Hepatocyte (in vitro differentiated cells): Measurements from ENCODE around the gene G6PC1. TPM values are rescaled to one million over a fixed set of nuclear protein-coding genes. Genes with fewer than 3 reads are reported as not detected.
"Not testable (repeated sequence)": the region's sequence is repeated elsewhere in the genome, so short reads cannot be mapped to it uniquely, and the experiment has no call there.

ENCODE experiments used
- DNase-seq: peaks from one replicate; pipeline ENCODE4 v3.0.0-alpha.2; 2016; ENCODE audit warnings: low spot score
- H2AFZ ChIP-seq: fragments of 200-600 bp; sonication (generic); 2 replicates; pipeline ENCODE4 v1.6.0; 2016; ENCODE audit warnings: antibody characterized with exemption, mild to moderate bottlenecking
- H3K27ac ChIP-seq: fragments of 200-600 bp; sonication (generic); 2 replicates; pipeline ENCODE4 v1.5.1; 2016; ENCODE audit warnings: mild to moderate bottlenecking
- H3K27me3 ChIP-seq: fragments of 200-600 bp; sonication (generic); 2 replicates; pipeline ENCODE4 v1.6.1; 2016
- H3K36me3 ChIP-seq: fragments of 200-600 bp; sonication (generic); replicated peaks from 2 replicates; pipeline ENCODE4 v1.5.1; 2016; ENCODE audit warnings: low read depth; ENCODE audit not compliant: insufficient read depth
- H3K4me1 ChIP-seq: fragments of 200-600 bp; sonication (generic); 2 replicates; pipeline ENCODE4 v1.5.1; 2016; ENCODE audit warnings: mild to moderate bottlenecking, moderate library complexity; ENCODE audit not compliant: insufficient read depth
- H3K4me2 ChIP-seq: fragments of 200-600 bp; sonication (generic); 2 replicates; pipeline ENCODE4 v1.6.0; 2016
- H3K4me3 ChIP-seq: fragments of 200-600 bp; sonication (generic); 2 replicates; pipeline ENCODE4 v1.5.1; 2016; ENCODE audit warnings: mild to moderate bottlenecking
- H3K79me2 ChIP-seq: fragments of 200-600 bp; sonication (generic); 2 replicates; pipeline ENCODE4 v1.6.0; 2017; ENCODE audit warnings: mild to moderate bottlenecking
- H3K9me2 ChIP-seq: fragments of 200-600 bp; sonication (generic); replicated peaks from 2 replicates; pipeline ENCODE4 v1.6.0; 2017; ENCODE audit warnings: mild to moderate bottlenecking; ENCODE audit not compliant: insufficient read depth
- H3K9me3 ChIP-seq: fragments of 200-600 bp; sonication (generic); 2 replicates; pipeline ENCODE4 v1.5.1; 2016; ENCODE audit warnings: low read depth, mild to moderate bottlenecking
- H4K20me1 ChIP-seq: fragments of 200-600 bp; sonication (generic); 2 replicates; pipeline ENCODE4 v1.6.0; 2016; ENCODE audit warnings: mild to moderate bottlenecking; ENCODE audit not compliant: insufficient read depth, poor library complexity, severe bottlenecking
- CTCF ChIP-seq: fragments of 200-600 bp; sonication (generic); IDR thresholded peaks from 2 replicates; pipeline ENCODE4 v1.5.1; 2016; ENCODE audit warnings: antibody characterized with exemption, mild to moderate bottlenecking; ENCODE audit not compliant: poor library complexity
- EZH2 ChIP-seq: fragments of 200-600 bp; sonication (generic); IDR thresholded peaks from 2 replicates; pipeline ENCODE4 v1.6.1; 2016; ENCODE audit warnings: antibody characterized with exemption, mild to moderate bottlenecking, borderline replicate concordance
- EZH2phosphoT487 ChIP-seq: fragments of 200-600 bp; sonication (generic); IDR thresholded peaks from one replicate; pipeline ENCODE4 v1.6.1; 2018; ENCODE audit warnings: antibody characterized with exemption, mild to moderate bottlenecking, low read depth, moderate library complexity; ENCODE audit not compliant: unreplicated experiment, severe bottlenecking
- WGBS: methylation state at CpG from one replicate; pipeline ENCODE4 v1.1.6; 2016; ENCODE audit warnings: low lambda C conversion rate; ENCODE audit errors: missing lambda C conversion rate; 5-methylcytosine and 5-hydroxymethylcytosine counted together
- polyA plus RNA-seq: library from polyadenylated mRNA; unstranded; fragments of >200 nt; fragmentation: Nextera tagmentation; extraction: Ambion mirVana; gene quantifications from 2 replicates; pipeline ENCODE4 v1.2.1, GENCODE V29; 2016
- total RNA-seq: library from RNA; depleted of rRNA; stranded (reverse); fragments of >200 nt; gene quantifications from 2 replicates; pipeline ENCODE4 v1.2.3, GENCODE V29; 2014

G6PC1 gene
- total and polyA plus RNA-seq, 2 experiments from 2014 or later: 18.2 to 24.2 TPM

GRCh38 chr17:42908872-42909700 lies 8.5 kb downstream of the G6PC1 start:
- H3K27ac ChIP-seq: no peak overlapping the region

GRCh38 chr17:42913522-42913921 lies 12.9 kb downstream of the G6PC1 start:
- no peak overlapping the region for H2AFZ ChIP-seq
- TF ChIP-seq EZH2: no peak
- TF ChIP-seq CTCF: no peak
- no peak for TF ChIP-seq EZH2phosphoT487
- H3K27me3 ChIP-seq: peaks cover 23% of the 10 kb centered on the region
- H3K4me3 ChIP-seq: no peak overlapping the region
- no peak overlapping the region for H3K27ac ChIP-seq
- no peaks in the 10 kb centered on the region for H3K9me3 ChIP-seq
- no peaks in the 10 kb centered on the region for H3K36me3 ChIP-seq
- DNase-seq: no peak
- H4K20me1 ChIP-seq: no peaks in the 10 kb centered on the region
- H3K79me2 ChIP-seq: no peaks in the 10 kb centered on the region
- 73% methylated on average over 2 of the region's 2 CpGs for WGBS
- no peaks in the 10 kb centered on the region for H3K9me2 ChIP-seq
- no peak overlapping the region for H3K4me2 ChIP-seq
- no peaks in the 10 kb centered on the region for H3K4me1 ChIP-seq

More at GRCh38 chr17:42908872-42909700, 8.5 kb downstream of the G6PC1 start:
- H3K9me3 ChIP-seq: no peaks in the 10 kb centered on the region
- H3K4me2 ChIP-seq: no peak overlapping the region
- H3K9me2 ChIP-seq: no peaks in the 10 kb centered on the region
- WGBS: 80% methylated on average over 7 of the region's 7 CpGs
- H3K36me3 ChIP-seq: no peaks in the 10 kb centered on the region
- no peak for DNase-seq
- no peak overlapping the region for H2AFZ ChIP-seq
- TF ChIP-seq EZH2 (no peak), EZH2phosphoT487 (no peak), CTCF (no peak)
- H3K27me3 ChIP-seq: peaks cover 26% of the 10 kb centered on the region
- no peak overlapping the region for H3K4me3 ChIP-seq
- no peaks in the 10 kb centered on the region for H3K4me1 ChIP-seq
- H4K20me1 ChIP-seq: no peaks in the 10 kb centered on the region
- no peaks in the 10 kb centered on the region for H3K79me2 ChIP-seq

- no peaks in the 10 kb centered on the region for H3K9me3 ChIP-seq
- no peak overlapping the region for H2AFZ ChIP-seq
- no peak overlapping the region for H3K27ac ChIP-seq
- WGBS: 64% methylated on average over 3 of the region's 3 CpGs
- no peak overlapping the region for H3K4me2 ChIP-seq
- no peaks in the 10 kb centered on the region for H4K20me1 ChIP-seq
- peaks cover 2% of the 10 kb centered on the region for H3K4me1 ChIP-seq
- no peak for DNase-seq
- H3K36me3 ChIP-seq: no peaks in the 10 kb centered on the region
- no peaks in the 10 kb centered on the region for H3K79me2 ChIP-seq
- H3K4me3 ChIP-seq: no peak overlapping the region
- no peaks in the 10 kb centered on the region for H3K9me2 ChIP-seq
- TF ChIP-seq EZH2phosphoT487 (peak; percentile 96), EZH2 (no peak), CTCF (no peak)
- peaks cover 21% of the 10 kb centered on the region for H3K27me3 ChIP-seq
Observed at GRCh38 chr17:42913981-42914617, 13.5 kb downstream of the G6PC1 start.

- H3K4me2 ChIP-seq, H3K79me2 ChIP-seq, H3K4me3 ChIP-seq, H3K36me3 ChIP-seq, H4K20me1 ChIP-seq, H2AFZ ChIP-seq, H3K9me3 ChIP-seq, H3K9me2 ChIP-seq, DNase-seq, H3K27ac ChIP-seq: not testable (repeated sequence)
- 97% methylated on average over 6 of the region's 6 CpGs for WGBS
- H3K4me1 ChIP-seq: peaks cover 13% of the 10 kb centered on the region
- H3K27me3 ChIP-seq: peaks cover 13% of the 10 kb centered on the region
Observed at GRCh38 chr17:42915288-42915687, 14.7 kb downstream of the G6PC1 start.

- not testable (repeated sequence) for H3K36me3 ChIP-seq, H3K4me2 ChIP-seq, H2AFZ ChIP-seq, H3K79me2 ChIP-seq, H4K20me1 ChIP-seq, H3K27ac ChIP-seq, H3K27me3 ChIP-seq, H3K9me3 ChIP-seq, H3K9me2 ChIP-seq, H3K4me3 ChIP-seq, DNase-seq
- H3K4me1 ChIP-seq: peaks cover 21% of the 10 kb centered on the region
- WGBS: 92% methylated on average over 4 of the region's 4 CpGs
Observed at GRCh38 chr17:42916388-42917235, 16.0 kb downstream of the G6PC1 start.
